GM21526 (cell line): ENCODE measurements around the gene SIRT6.
"Not testable (repeated sequence)": the region's sequence is repeated elsewhere in the genome, so short reads cannot be mapped to it uniquely, and the experiment has no call there.

ENCODE experiments used
- ATAC-seq: cut with Tn5 transposase; IDR thresholded peaks from one replicate; pipeline ENCODE4 v1.9.1; 2021; ENCODE audit warnings: moderate library complexity; ENCODE audit not compliant: unreplicated experiment, low FRiP score

SIRT6 gene

GRCh38 chr19:4200940-4201542 lies 18.7 kb upstream of the SIRT6 start:
- no peak for ATAC-seq

- no peak for ATAC-seq
Measured at GRCh38 chr19:4199699-4200293, 17.4 kb upstream of the SIRT6 start.

- ATAC-seq: no peak
Measured at GRCh38 chr19:4198467-4199126, 16.2 kb upstream of the SIRT6 start.

GRCh38 chr19:4197625-4198466 lies 15.5 kb upstream of the SIRT6 start:
- no peak for ATAC-seq

GRCh38 chr19:4197228-4197624 lies 14.9 kb upstream of the SIRT6 start:
- ATAC-seq: no peak

GRCh38 chr19:4196587-4197148 lies 14.3 kb upstream of the SIRT6 start:
- ATAC-seq: no peak

- no peak for ATAC-seq
Measured at GRCh38 chr19:4196009-4196408, 13.6 kb upstream of the SIRT6 start.

GRCh38 chr19:4194353-4194752 lies 12.0 kb upstream of the SIRT6 start:
- ATAC-seq: no peak

- not testable (repeated sequence) for ATAC-seq
Measured at GRCh38 chr19:4192537-4192936, 10.2 kb upstream of the SIRT6 start.

GRCh38 chr19:4189641-4190040 lies 7.3 kb upstream of the SIRT6 start:
- ATAC-seq: no peak

- ATAC-seq: no peak
Measured at GRCh38 chr19:4187313-4188122, 5.2 kb upstream of the SIRT6 start.

GRCh38 chr19:4186087-4186993 lies 4.0 kb upstream of the SIRT6 start:
- ATAC-seq: no peak

- ATAC-seq: no peak
Measured at GRCh38 chr19:4185413-4186086, 3.2 kb upstream of the SIRT6 start.

- no peak for ATAC-seq
Measured at GRCh38 chr19:4184718-4185352, 2.5 kb upstream of the SIRT6 start.

GRCh38 chr19:4183967-4184717 lies 1.8 kb upstream of the SIRT6 start:
- ATAC-seq: no peak

GRCh38 chr19:4181053-4181508 lies 1.3 kb downstream of the SIRT6 start:
- ATAC-seq: no peak

GRCh38 chr19:4178990-4179389 lies 3.4 kb downstream of the SIRT6 start:
- no peak for ATAC-seq
